CD14-positive monocyte (primary cell): ENCODE results near the gene SMAD2. TPM values are rescaled to one million over a fixed set of nuclear protein-coding genes. Genes with fewer than 3 reads are reported as not detected.

Experiments
- DNase-seq, 3 donors: peaks; one replicate each; pipeline ENCODE4 v3.0.0-alpha.2; 2011 to 2022
- H2AFZ ChIP-seq: 2 replicates; pipeline ENCODE4 v1.6.0; 2012; ENCODE audit warnings: mild to moderate bottlenecking, low read depth, low read length, inconsistent platforms; ENCODE audit not compliant: insufficient read depth, poor library complexity, severe bottlenecking
- H3K27ac ChIP-seq, 2 donors: 1 replicate in 1 of 2; 2 replicates in 1 of 2; pipeline ENCODE4 v1.5.1; 2012 to 2013; ENCODE audit warnings: low read length in 2 of 2, control low read depth in 1 of 2, inconsistent platforms in 1 of 2, low read depth in 1 of 2, mild to moderate bottlenecking in 1 of 2
- H3K27me3 ChIP-seq, 2 donors: one replicate each; pipeline versions ENCODE4 v1.6.0 to v1.6.1; 2011 to 2013; ENCODE audit warnings: low read length in 2 of 2; ENCODE audit not compliant: control insufficient read depth in 2 of 2, insufficient read depth in 2 of 2
- H3K36me3 ChIP-seq, 2 donors: replicated peaks in 1 of 2; 1 replicate in 1 of 2; 2 replicates in 1 of 2; pipeline versions ENCODE4 v1.5.1 to v1.6.1; 2012 to 2013; ENCODE audit warnings: low read length in 2 of 2, control low read depth in 1 of 2, inconsistent platforms in 1 of 2, mild to moderate bottlenecking in 1 of 2; ENCODE audit not compliant: insufficient read depth in 2 of 2, control insufficient read depth in 1 of 2
- H3K4me1 ChIP-seq, 2 donors: 1 replicate in 1 of 2; 2 replicates in 1 of 2; pipeline versions ENCODE4 v1.5.1 to v1.6.1; 2012 to 2013; ENCODE audit warnings: low read length in 2 of 2, control low read depth in 1 of 2, inconsistent platforms in 1 of 2, mild to moderate bottlenecking in 1 of 2, moderate library complexity in 1 of 2; ENCODE audit not compliant: insufficient read depth in 2 of 2, control insufficient read depth in 1 of 2
- H3K4me2 ChIP-seq: replicated peaks from 2 replicates; pipeline ENCODE3; 2012; ENCODE audit warnings: low read length, moderate library complexity, mild to moderate bottlenecking; ENCODE audit not compliant: poor library complexity, severe bottlenecking; ENCODE audit errors: extremely low read depth
- H3K4me3 ChIP-seq, 3 experiments: fragments of 200-600 bp in 1 of 3; sonication (generic) in 1 of 3; replicated peaks in 1 of 3; 1 replicate in 2 of 3; 2 replicates in 1 of 3; pipeline ENCODE4 v1.5.1; 2011 to 2013; ENCODE audit warnings: low read length in 3 of 3, mild to moderate bottlenecking in 3 of 3, control low read depth in 2 of 3, low read depth in 2 of 3, inconsistent platforms in 1 of 3, moderate library complexity in 1 of 3
- H3K79me2 ChIP-seq: 2 replicates; pipeline ENCODE4 v1.6.0; 2012; ENCODE audit warnings: mild to moderate bottlenecking, control low read depth, inconsistent platforms, low read length, moderate library complexity; ENCODE audit not compliant: insufficient read depth
- H3K9ac ChIP-seq: 2 replicates; pipeline ENCODE4 v1.6.0; 2017; ENCODE audit warnings: low read length, mild to moderate bottlenecking; ENCODE audit not compliant: insufficient read depth, poor library complexity, severe bottlenecking
- H3K9me3 ChIP-seq, 2 donors: replicated peaks in 1 of 2; 1 replicate in 1 of 2; 2 replicates in 1 of 2; pipeline versions ENCODE4 v1.5.1 to v1.6.1; 2012 to 2013; ENCODE audit warnings: low read length in 2 of 2, control low read depth in 1 of 2; ENCODE audit not compliant: control insufficient read depth in 1 of 2, insufficient read depth in 1 of 2
- H4K20me1 ChIP-seq: 2 replicates; pipeline ENCODE4 v1.6.0; 2012; ENCODE audit warnings: mild to moderate bottlenecking, low read length, control low read depth, moderate library complexity; ENCODE audit not compliant: insufficient read depth
- H3K27ac Mint-ChIP-seq, 7 donors: one replicate each; pipeline ENCODE4 v1.8.0; 2020; ENCODE audit warnings: mild to moderate bottlenecking in 7 of 7, mixed read lengths in 7 of 7, moderate library complexity in 6 of 7, inconsistent platforms in 2 of 7
- H3K27me3 Mint-ChIP-seq, 3 donors: one replicate each; pipeline ENCODE4 v1.8.0; 2021 to 2022; ENCODE audit warnings: low read depth in 3 of 3, mild to moderate bottlenecking in 3 of 3, mixed read lengths in 3 of 3, moderate library complexity in 3 of 3, inconsistent platforms in 1 of 3
- H3K36me3 Mint-ChIP-seq, 2 donors: one replicate each; pipeline ENCODE4 v1.8.0; 2020; ENCODE audit warnings: mixed read lengths in 2 of 2, inconsistent platforms in 1 of 2, mild to moderate bottlenecking in 1 of 2
- H3K4me1 Mint-ChIP-seq: one replicate; pipeline ENCODE4 v1.8.0; 2020; ENCODE audit warnings: mild to moderate bottlenecking, mixed read lengths
- H3K4me3 Mint-ChIP-seq, 2 donors: one replicate each; pipeline ENCODE4 v1.8.0; 2020; ENCODE audit warnings: mild to moderate bottlenecking in 2 of 2, mixed read lengths in 2 of 2, moderate library complexity in 1 of 2
- H3K9me3 Mint-ChIP-seq, 7 donors: one replicate each; pipeline ENCODE4 v1.8.0; 2020 to 2022; ENCODE audit warnings: mixed read lengths in 7 of 7, mild to moderate bottlenecking in 6 of 7, moderate library complexity in 6 of 7, inconsistent platforms in 2 of 7
- CTCF ChIP-seq: fragments of 200-600 bp; IDR thresholded peaks from one replicate; pipeline ENCODE4 v1.8.0; 2022; ENCODE audit warnings: antibody characterized with exemption, mild to moderate bottlenecking
- WGBS: methylation state at CpG from one replicate; pipeline ENCODE4 v1.1.5; 2013; ENCODE audit warnings: missing lambda C conversion rate; ENCODE audit not compliant: insufficient coverage; 5-methylcytosine and 5-hydroxymethylcytosine counted together
- intact Hi-C, 2 donors: fragments of 100-400 bp; cut with micrococcal nuclease; formaldehyde crosslinking; loops; one replicate each; pipeline versions ENCODE4 v1.15.0 to v1.15.1; 2023
- polyA plus RNA-seq, 3 donors: library from polyadenylated mRNA; depleted of rRNA in 1 of 3; unstranded in 2 of 3; stranded (reverse) in 1 of 3; fragments of 300-500 nt in 2 of 3; fragments of >200 nt in 1 of 3; fragmentation: Illumina TruSeq in 2 of 3; gene quantifications; 1 replicate in 2 of 3; 2 replicates in 1 of 3; pipeline ENCODE4 v1.2.3, GENCODE V29; 2012 to 2021

SMAD2 gene
- polyA plus RNA-seq, 3 donors: 48.1 to 72.6 (median 70.6) TPM

GRCh38 chr18:47898055-47898454 lies 32.4 kb downstream of the SMAD2 start:
- H3K4me1 Mint-ChIP-seq: peaks cover 38% of the 10 kb centered on the region
- H3K27ac Mint-ChIP-seq: no peak overlapping the region
- H3K27me3 Mint-ChIP-seq: no peaks in the 10 kb centered on the region
- Histone ChIP-seq H3K27me3 (no peaks in the 10 kb centered on the region), H3K4me1 (peaks cover 17 to 21% of the 10 kb centered on the region in 2 donors), H4K20me1 (peaks cover 99% of the 10 kb centered on the region), H3K9ac (no peak overlapping the region), H3K79me2 (peaks cover 86% of the 10 kb centered on the region), H3K4me3 (no peak overlapping the region), H3K4me2 (no peak overlapping the region), H3K36me3 (peaks cover 22 to 38% of the 10 kb centered on the region in 2 donors), H3K27ac (no peak overlapping the region), H2AFZ (no peak overlapping the region), H3K9me3 (no peaks in the 10 kb centered on the region)
- TF ChIP-seq CTCF: no peak
- peaks cover 30 to 37% of the 10 kb centered on the region in 2 donors for H3K36me3 Mint-ChIP-seq
- H3K4me3 Mint-ChIP-seq: no peak overlapping the region
- intact Hi-C loops: no loop called here
- H3K9me3 Mint-ChIP-seq: no peaks in the 10 kb centered on the region
- WGBS: no CpG with 5 or more reads among the region's 3 CpGs
- no peak for DNase-seq

- H3K4me3 ChIP-seq: no peak overlapping the region
- Mint-ChIP-seq H3K4me3 (no peak overlapping the region), H3K9me3 (no peaks in the 10 kb centered on the region), H3K4me1 (peaks cover 17% of the 10 kb centered on the region), H3K27ac (no peak overlapping the region), H3K36me3 (peaks cover 35 to 48% of the 10 kb centered on the region in 2 donors), H3K27me3 (no peaks in the 10 kb centered on the region)
- no peak for TF ChIP-seq CTCF
- no peak overlapping the region for H2AFZ ChIP-seq
- no CpG with 5 or more reads among the region's 2 CpGs for WGBS
- H3K79me2 ChIP-seq: peaks cover 71% of the 10 kb centered on the region
- intact Hi-C loops: no loop called here
- no peak overlapping the region for H3K27ac ChIP-seq
- H3K9me3 ChIP-seq: no peaks in the 10 kb centered on the region
- no peak for DNase-seq
- peaks cover 0 to 4% of the 10 kb centered on the region in 2 donors for H3K4me1 ChIP-seq
- H3K9ac ChIP-seq: no peak overlapping the region
- peaks cover 22 to 49% of the 10 kb centered on the region in 2 donors for H3K36me3 ChIP-seq
- H3K4me2 ChIP-seq: no peak overlapping the region
- no peaks in the 10 kb centered on the region for H3K27me3 ChIP-seq
- peaks cover 97% of the 10 kb centered on the region for H4K20me1 ChIP-seq
These were observed 34.8 kb downstream of the SMAD2 start for GRCh38 chr18:47895565-47896250.
